NCI-H2081 treated with DMSO at 0.1 percent for 48 hours (cell line): ENCODE results near the gene PDCD1.
"Not testable (repeated sequence)": the region's sequence is repeated elsewhere in the genome, so short reads cannot be mapped to it uniquely, and the experiment has no call there.

Experiments used
- DNase-seq: peaks from one replicate; lab custom pipeline; 2025; lab: John Stamatoyannopoulos, UW

The PDCD1 gene

DNA sequence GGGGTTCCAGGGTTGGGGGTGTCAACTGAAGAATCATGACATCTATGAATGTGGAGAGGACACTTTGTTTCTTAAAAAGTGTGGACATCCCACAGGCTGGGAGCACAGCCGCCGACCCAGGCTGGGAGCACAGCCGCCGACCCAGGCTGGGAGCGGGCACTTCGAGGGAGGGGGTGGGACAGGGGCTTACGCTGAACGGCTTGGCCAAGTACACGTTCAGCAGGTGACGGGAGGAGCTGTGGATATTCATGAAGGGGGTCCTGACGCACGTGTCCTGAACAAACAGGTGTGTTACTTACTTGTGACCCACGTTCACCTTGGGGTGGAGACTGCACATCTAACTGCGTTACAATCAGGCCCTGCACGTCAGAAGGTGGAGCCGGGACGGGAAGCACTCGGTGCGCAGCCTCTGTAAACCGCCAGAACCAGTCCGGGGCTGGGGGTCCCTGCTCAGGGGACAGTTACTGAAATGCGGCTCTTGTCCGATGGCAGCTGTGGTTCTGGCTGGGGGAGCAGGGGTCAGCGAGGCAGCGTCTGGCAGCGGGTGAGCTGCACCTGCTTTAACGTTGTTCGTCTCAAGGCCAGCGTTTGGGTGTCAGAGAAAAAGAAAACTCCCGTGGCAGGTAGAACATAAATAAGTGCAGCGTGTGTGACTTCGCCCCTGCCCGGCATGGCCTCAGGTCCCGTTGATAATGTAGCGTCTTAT is 58.3 kb downstream of the PDCD1 start:
- not testable (repeated sequence) for DNase-seq
